Glomerular visceral epithelial cell (primary cell): ENCODE measurements around the gene SGO2.
A peak's percentile ranks its signal among the peaks of the same experiment; 100 is the strongest.
"Not testable (repeated sequence)": the region's sequence is repeated elsewhere in the genome, so short reads cannot be mapped to it uniquely, and the experiment has no call there.

ENCODE experiments used
- DNase-seq: peaks from one replicate; pipeline ENCODE4 v3.0.0-alpha.2; 2016; ENCODE audit errors: extremely low spot score

SGO2 gene

GRCh38 chr2:200515155-200515554 lies 10.9 kb upstream of the SGO2 start:
- no peak for DNase-seq

- DNase-seq: no peak
These were observed 2.8 kb upstream of the SGO2 start for GRCh38 chr2:200523158-200523557.

GRCh38 chr2:200523604-200524003 lies 2.4 kb upstream of the SGO2 start:
- no peak for DNase-seq

GRCh38 chr2:200525066-200525465 lies 941 bp upstream of the SGO2 start:
- no peak for DNase-seq

GRCh38 chr2:200525551-200525881 lies 491 bp upstream of the SGO2 start:
- no peak for DNase-seq

GRCh38 chr2:200528228-200528627 lies 2.2 kb downstream of the SGO2 start:
- DNase-seq: no peak

GRCh38 chr2:200533754-200534153 lies 7.7 kb downstream of the SGO2 start:
- DNase-seq: no peak

- DNase-seq: no peak
These were observed 8.6 kb downstream of the SGO2 start for GRCh38 chr2:200534572-200534971.

GRCh38 chr2:200538139-200538538 lies 12.1 kb downstream of the SGO2 start:
- no peak for DNase-seq

GRCh38 chr2:200540793-200541192 lies 14.8 kb downstream of the SGO2 start:
- DNase-seq: no peak

- DNase-seq: not testable (repeated sequence)
These were observed 40.6 kb downstream of the SGO2 start for GRCh38 chr2:200566596-200566995.

- no peak for DNase-seq
These were observed 41.9 kb downstream of the SGO2 start for GRCh38 chr2:200567932-200568331.

GRCh38 chr2:200575957-200576356 lies 50.0 kb downstream of the SGO2 start:
- DNase-seq: no peak

- DNase-seq: no peak
These were observed 51.0 kb downstream of the SGO2 start for GRCh38 chr2:200577027-200577426.

- peak; percentile 46 for DNase-seq
These were observed 52.8 kb downstream of the SGO2 start for GRCh38 chr2:200578778-200579177.

GRCh38 chr2:200584639-200585038 lies 58.6 kb downstream of the SGO2 start:
- DNase-seq: no peak

- no peak for DNase-seq
These were observed 59.3 kb downstream of the SGO2 start for GRCh38 chr2:200585340-200585729.

- no peak for DNase-seq
These were observed 60.0 kb downstream of the SGO2 start, which contains the start of gene AOX1 for GRCh38 chr2:200585730-200586643. Gene AOX1, plus strand, starts transcription at chr2:200586014. Its CDS starts 95 bp downstream, at chr2:200586109.

- DNase-seq: no peak
These were observed 60.6 kb downstream of the SGO2 start for GRCh38 chr2:200586644-200586975.

- DNase-seq: no peak
These were observed 61.1 kb downstream of the SGO2 start for GRCh38 chr2:200587007-200587616.

- no peak for DNase-seq
These were observed 62.2 kb downstream of the SGO2 start for GRCh38 chr2:200588076-200588678.

- no peak for DNase-seq
These were observed 64.1 kb downstream of the SGO2 start for GRCh38 chr2:200590090-200590489.

- DNase-seq: no peak
These were observed 65.3 kb downstream of the SGO2 start for GRCh38 chr2:200591308-200591707.
